Esophagus muscularis mucosa (tissue), 4 donors: Measurements from ENCODE around the gene GP1BB.

Experiments used
- EP300 ChIP-seq: sonication (generic); formaldehyde crosslinking; IDR thresholded peaks from one replicate; pipeline ENCODE4 v1.6.1; 2017; ENCODE audit warnings: antibody characterized with exemption
- POLR2A ChIP-seq: fragments of 450-650 bp; IDR thresholded peaks from one replicate; pipeline ENCODE4 v1.6.1; 2017; ENCODE audit warnings: antibody characterized with exemption, moderate library complexity, mild to moderate bottlenecking, low read depth
- POLR2AphosphoS5 ChIP-seq, 2 donors: sonication (generic); formaldehyde crosslinking; IDR thresholded peaks; one replicate each; pipeline ENCODE4 v1.6.1; 2017; ENCODE audit warnings: antibody characterized with exemption in 2 of 2
- TF ChIP-seq, protein P1 (sequence below), 3 experiments: fragments of 200-600 bp in 2 of 3; fragments of 450-650 bp in 1 of 3; sonication (generic) in 2 of 3; IDR thresholded peaks; one replicate each; pipeline ENCODE4 v1.5.1; 2017 to 2019; ENCODE audit warnings: antibody characterized with exemption in 3 of 3, mild to moderate bottlenecking in 2 of 3, moderate library complexity in 1 of 3

DNA sequence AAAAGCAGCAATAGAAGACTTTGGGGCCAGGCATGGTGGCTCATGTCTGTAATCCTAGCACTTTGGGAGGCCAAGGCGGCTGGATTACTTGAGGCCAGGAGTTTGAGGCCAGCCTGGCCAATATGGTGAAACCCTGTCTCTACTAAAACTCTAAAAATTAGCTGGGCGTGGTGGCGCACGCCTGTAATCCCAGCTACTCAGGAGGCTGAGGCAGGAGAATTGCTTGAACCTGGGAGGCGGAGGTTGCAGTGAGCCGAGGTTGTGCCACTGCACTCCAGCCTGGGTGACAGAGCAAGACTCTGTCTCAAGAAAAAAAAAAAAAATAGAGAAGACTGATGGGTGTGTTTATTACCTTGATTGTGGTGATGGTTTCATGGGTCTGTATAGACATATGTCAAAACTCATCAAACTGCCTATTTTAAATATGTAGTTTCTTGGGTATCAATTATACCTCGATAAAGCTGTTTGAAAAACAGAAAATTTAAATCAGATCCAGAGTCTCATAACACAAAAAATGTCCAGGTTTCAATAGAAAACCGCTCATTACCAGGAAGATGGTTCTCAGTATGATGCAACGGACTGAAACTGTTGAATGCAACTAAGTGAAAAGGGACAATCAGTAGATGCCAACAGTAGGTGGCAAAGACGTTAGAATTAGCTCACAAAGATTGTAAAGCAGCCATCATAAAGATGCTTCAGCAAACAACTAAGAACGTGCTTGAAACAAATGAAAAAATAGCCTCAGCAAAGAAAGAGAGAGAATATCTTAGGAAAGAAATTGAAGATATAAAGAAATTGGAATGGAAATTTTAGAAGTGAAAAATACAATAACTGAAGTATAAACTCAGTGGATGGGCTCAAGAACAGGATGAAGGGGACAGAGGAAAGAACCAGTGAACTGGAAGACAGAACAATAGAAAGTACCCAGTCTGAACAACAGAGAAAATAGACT is 42.2 kb upstream of the GP1BB start:
- no peak for TF ChIP-seq POLR2A
- TF ChIP-seq POLR2AphosphoS5 (IDR thresholded peaks at IDR 0.05), result no peak
- TF ChIP-seq, protein P1, sequence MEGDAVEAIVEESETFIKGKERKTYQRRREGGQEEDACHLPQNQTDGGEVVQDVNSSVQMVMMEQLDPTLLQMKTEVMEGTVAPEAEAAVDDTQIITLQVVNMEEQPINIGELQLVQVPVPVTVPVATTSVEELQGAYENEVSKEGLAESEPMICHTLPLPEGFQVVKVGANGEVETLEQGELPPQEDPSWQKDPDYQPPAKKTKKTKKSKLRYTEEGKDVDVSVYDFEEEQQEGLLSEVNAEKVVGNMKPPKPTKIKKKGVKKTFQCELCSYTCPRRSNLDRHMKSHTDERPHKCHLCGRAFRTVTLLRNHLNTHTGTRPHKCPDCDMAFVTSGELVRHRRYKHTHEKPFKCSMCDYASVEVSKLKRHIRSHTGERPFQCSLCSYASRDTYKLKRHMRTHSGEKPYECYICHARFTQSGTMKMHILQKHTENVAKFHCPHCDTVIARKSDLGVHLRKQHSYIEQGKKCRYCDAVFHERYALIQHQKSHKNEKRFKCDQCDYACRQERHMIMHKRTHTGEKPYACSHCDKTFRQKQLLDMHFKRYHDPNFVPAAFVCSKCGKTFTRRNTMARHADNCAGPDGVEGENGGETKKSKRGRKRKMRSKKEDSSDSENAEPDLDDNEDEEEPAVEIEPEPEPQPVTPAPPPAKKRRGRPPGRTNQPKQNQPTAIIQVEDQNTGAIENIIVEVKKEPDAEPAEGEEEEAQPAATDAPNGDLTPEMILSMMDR (IDR thresholded peaks at IDR 0.05), result no peak
- TF ChIP-seq EP300, result no peak
